Neural crest cell (in vitro differentiated cells): ENCODE data around the gene PHKA2. TPM values are rescaled to one million over a fixed set of nuclear protein-coding genes. Genes with fewer than 3 reads are reported as not detected.

Source experiments
- DNase-seq: peaks from one replicate; pipeline ENCODE4 v3.0.0; 2021; ENCODE audit warnings: low read depth, mixed read lengths, low spot score
- H3K27ac Mint-ChIP-seq: one replicate; pipeline ENCODE4 v1.8.0; 2021; ENCODE audit warnings: mild to moderate bottlenecking, mixed read lengths; ENCODE audit not compliant: unreplicated experiment
- H3K27me3 Mint-ChIP-seq: 2 replicates; pipeline ENCODE4 v1.8.0; 2021; ENCODE audit warnings: low read depth, mild to moderate bottlenecking, mixed read lengths
- H3K36me3 Mint-ChIP-seq: 2 replicates; pipeline ENCODE4 v1.8.0; 2021; ENCODE audit warnings: low read depth, mild to moderate bottlenecking, mixed read lengths
- H3K4me1 Mint-ChIP-seq: 2 replicates; pipeline ENCODE4 v1.8.0; 2021; ENCODE audit warnings: mixed read lengths
- H3K4me3 Mint-ChIP-seq: one replicate; pipeline ENCODE4 v1.8.0; 2021; ENCODE audit warnings: mild to moderate bottlenecking, mixed read lengths
- H3K9me3 Mint-ChIP-seq: 2 replicates; pipeline ENCODE4 v1.8.0; 2021; ENCODE audit warnings: mixed read lengths
- total RNA-seq: library from RNA; stranded (reverse); gene quantifications from 2 replicates; pipeline ENCODE4 v1.2.1, GENCODE V29; 2021
- TF ChIP-seq, protein P1 (sequence below): fragments of 200-600 bp; sonication (generic); conservative IDR thresholded peaks from 2 replicates; pipeline ENCODE4 v1.5.0; 2021; ENCODE audit warnings: antibody characterized with exemption, mild to moderate bottlenecking

The PHKA2 gene
- total RNA-seq, 1 donor from 2014 or later = 28.0 TPM

DNA sequence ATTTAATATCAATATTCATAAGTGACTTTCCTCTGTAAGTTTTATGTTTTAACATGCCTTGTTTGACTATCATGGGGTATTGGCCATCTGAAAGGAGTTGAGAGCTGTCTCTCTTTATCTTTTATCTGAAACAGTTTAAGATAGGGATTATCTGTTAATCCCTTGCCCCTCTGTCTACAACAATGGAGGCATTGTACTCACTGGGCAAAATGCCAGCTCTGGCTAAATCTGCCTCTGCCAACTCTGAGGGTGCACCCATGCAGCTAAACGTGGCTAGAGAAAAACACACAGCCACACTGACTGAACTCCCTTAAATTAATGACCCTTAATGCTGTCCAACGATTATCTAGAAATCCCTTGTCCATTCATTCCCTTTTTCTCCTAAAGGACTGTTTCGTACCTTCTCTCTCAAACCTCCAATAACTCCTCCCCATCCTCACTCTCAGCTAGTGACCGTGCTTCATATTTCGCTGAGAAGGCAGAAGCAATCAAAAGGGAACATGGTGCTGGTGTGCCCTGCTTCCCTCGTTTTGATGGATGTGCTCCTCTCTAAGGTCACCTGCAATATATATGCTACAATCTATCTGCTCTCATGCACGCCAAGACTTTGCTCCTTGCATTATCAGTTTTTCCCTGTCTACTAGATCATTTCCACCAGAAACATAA lies 10.3 kb downstream of the PHKA2 start:
- TF ChIP-seq, protein P1, sequence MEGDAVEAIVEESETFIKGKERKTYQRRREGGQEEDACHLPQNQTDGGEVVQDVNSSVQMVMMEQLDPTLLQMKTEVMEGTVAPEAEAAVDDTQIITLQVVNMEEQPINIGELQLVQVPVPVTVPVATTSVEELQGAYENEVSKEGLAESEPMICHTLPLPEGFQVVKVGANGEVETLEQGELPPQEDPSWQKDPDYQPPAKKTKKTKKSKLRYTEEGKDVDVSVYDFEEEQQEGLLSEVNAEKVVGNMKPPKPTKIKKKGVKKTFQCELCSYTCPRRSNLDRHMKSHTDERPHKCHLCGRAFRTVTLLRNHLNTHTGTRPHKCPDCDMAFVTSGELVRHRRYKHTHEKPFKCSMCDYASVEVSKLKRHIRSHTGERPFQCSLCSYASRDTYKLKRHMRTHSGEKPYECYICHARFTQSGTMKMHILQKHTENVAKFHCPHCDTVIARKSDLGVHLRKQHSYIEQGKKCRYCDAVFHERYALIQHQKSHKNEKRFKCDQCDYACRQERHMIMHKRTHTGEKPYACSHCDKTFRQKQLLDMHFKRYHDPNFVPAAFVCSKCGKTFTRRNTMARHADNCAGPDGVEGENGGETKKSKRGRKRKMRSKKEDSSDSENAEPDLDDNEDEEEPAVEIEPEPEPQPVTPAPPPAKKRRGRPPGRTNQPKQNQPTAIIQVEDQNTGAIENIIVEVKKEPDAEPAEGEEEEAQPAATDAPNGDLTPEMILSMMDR = no peak
- Mint-ChIP-seq H3K4me1 (no peaks in the 10 kb centered on the region), H3K36me3 (peaks cover 9% of the 10 kb centered on the region), H3K4me3 (no peak overlapping the region), H3K27ac (no peak overlapping the region), H3K27me3 (no peaks in the 10 kb centered on the region), H3K9me3 (peaks cover 17% of the 10 kb centered on the region)
- DNase-seq = no peak

DNA sequence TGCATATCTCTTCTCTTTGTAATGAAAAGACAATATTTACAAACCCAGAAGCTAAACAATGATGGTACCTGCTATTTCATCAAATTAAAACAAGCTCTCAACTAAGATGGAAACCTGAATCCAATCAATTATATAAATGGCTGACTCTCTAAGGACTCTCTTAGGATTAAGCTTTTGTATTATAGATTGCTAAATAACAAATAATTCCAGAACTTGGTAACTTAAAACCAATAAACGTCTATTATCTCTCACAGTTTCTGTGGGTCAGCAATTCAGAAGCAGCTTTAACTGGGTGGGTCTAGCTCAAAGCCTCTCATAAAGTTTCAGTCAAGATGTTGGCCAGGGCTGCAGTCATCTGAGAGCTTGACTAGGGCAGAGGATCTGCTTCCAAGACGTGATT lies 12.4 kb downstream of the PHKA2 start:
- no peaks in the 10 kb centered on the region for H3K27me3 Mint-ChIP-seq
- H3K9me3 Mint-ChIP-seq = peaks cover 17% of the 10 kb centered on the region
- H3K36me3 Mint-ChIP-seq = peaks cover 9% of the 10 kb centered on the region
- no peak for DNase-seq
- no peak overlapping the region for H3K4me3 Mint-ChIP-seq
- TF ChIP-seq, protein P1 = no peak
- H3K27ac Mint-ChIP-seq = no peak overlapping the region
- no peaks in the 10 kb centered on the region for H3K4me1 Mint-ChIP-seq

DNA sequence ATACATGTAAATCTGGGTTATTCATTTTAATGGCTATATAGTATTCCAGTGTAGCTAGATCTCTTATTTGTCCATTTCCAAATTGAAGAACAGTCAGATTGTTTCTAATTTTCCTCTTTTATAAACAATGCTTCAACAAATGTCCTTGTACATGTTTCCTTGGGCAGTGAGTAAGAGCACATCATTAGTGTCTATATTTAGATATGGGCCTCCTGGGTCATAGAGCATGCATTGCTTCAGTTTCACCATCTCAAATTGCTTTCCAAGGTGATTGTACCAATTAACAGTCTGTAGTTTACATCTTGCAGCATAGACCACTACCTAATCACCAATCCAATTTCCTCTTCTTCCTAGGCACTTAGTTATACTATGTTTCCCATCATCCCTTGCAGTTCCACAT lies 13.4 kb downstream of the PHKA2 start:
- DNase-seq = no peak
- Mint-ChIP-seq H3K27me3 (no peaks in the 10 kb centered on the region), H3K4me3 (no peak overlapping the region), H3K4me1 (no peaks in the 10 kb centered on the region), H3K9me3 (peaks cover 15% of the 10 kb centered on the region), H3K36me3 (peaks cover 9% of the 10 kb centered on the region), H3K27ac (no peak overlapping the region)
- TF ChIP-seq, protein P1 = no peak

DNA sequence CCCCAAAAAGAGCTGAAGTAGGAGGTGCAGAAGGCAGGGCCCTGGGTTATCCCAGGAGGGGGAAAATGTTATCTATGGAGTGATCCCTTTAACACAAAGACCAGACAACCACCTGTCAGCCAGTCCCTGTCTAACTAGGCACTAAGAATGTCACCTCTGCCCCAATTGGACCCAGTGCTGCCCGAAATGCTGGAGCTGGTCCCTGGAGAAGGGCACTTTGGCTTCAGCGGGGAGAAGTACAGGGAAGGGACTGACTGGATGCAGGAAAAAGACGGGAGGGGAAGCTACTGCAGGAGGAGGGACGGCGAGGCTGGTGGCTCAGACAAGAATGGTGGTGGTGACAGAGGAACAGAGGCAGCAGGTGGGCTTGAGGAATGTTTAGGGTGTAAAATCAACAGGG lies 17.3 kb downstream of the PHKA2 start:
- TF ChIP-seq, protein P1 = no peak
- H3K27ac Mint-ChIP-seq = no peak overlapping the region
- peaks cover 6% of the 10 kb centered on the region for H3K36me3 Mint-ChIP-seq
- no peak for DNase-seq
- H3K4me3 Mint-ChIP-seq = no peak overlapping the region
- peaks cover 4% of the 10 kb centered on the region for H3K4me1 Mint-ChIP-seq
- H3K9me3 Mint-ChIP-seq = peaks cover 8% of the 10 kb centered on the region
- H3K27me3 Mint-ChIP-seq = no peaks in the 10 kb centered on the region

DNA sequence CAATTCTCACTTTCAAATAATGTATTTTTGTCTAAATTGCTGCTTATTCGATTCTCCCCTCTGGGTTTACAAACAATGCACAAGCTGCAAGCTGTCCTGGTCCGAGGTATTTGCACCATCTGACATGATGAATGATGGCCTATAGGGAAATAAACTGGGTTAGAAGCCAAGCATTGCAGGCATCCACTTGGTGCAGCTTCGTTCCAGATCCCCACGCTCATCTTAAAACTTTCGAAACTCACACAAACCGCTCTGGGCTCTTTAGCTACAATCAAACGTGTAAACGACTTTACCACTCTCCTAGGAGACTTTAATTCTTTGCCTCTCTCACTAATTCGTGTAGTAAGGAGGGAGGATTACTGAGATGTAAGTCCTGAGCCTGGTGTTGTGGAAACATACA lies 19.0 kb downstream of the PHKA2 start:
- no peak for DNase-seq
- TF ChIP-seq, protein P1 = no peak
- H3K27ac Mint-ChIP-seq = no peak overlapping the region
- no peaks in the 10 kb centered on the region for H3K36me3 Mint-ChIP-seq
- no peaks in the 10 kb centered on the region for H3K27me3 Mint-ChIP-seq
- no peak overlapping the region for H3K4me3 Mint-ChIP-seq
- peaks cover 3% of the 10 kb centered on the region for H3K9me3 Mint-ChIP-seq
- peaks cover 4% of the 10 kb centered on the region for H3K4me1 Mint-ChIP-seq
